PC-3 (cell line): ENCODE results near the gene KCNB1. TPM values are rescaled to one million over a fixed set of nuclear protein-coding genes. Genes with fewer than 3 reads are reported as not detected.

Source experiments
- ATAC-seq: fragments of 200-7000 bp; cut with Tn5 transposase; 2 replicates; pipeline ENCODE4 v1.9.1; 2020; ENCODE audit warnings: mild to moderate bottlenecking, moderate library complexity
- BruUV-seq: library from RNA; stranded (reverse); fragments of 400-500 nt; replicated peaks from 2 replicates; lab custom pipeline; 2021; lab: Mats Ljungman, UMichigan
- CTCF ChIA-PET: fragments of 300-600 bp; sonication (Branson Sonifier 250); formaldehyde crosslinking; loops from one replicate; lab custom pipeline; 2022; ENCODE audit warnings: antibody characterized with exemption; lab: Charles Lee
- POLR2A ChIA-PET: fragments of 300-600 bp; sonication (Branson Sonifier 250); formaldehyde crosslinking; loops from one replicate; lab custom pipeline; 2022; ENCODE audit warnings: antibody characterized with exemption; ENCODE audit not compliant: unreplicated experiment; lab: Charles Lee
- DNase-seq: peaks from one replicate; pipeline ENCODE4 v3.0.0-alpha.2; 2015
- H2AFZ ChIP-seq: fragments of 300-600 bp; sonication (generic); 2 replicates; pipeline ENCODE4 v1.6.0; 2016; ENCODE audit warnings: antibody characterized with exemption, low read length
- H3F3A ChIP-seq: fragments of 300-600 bp; sonication (generic); one replicate; pipeline ENCODE4 v1.6.0; 2017; ENCODE audit warnings: antibody characterized with exemption, low read length, control low read depth, mild to moderate bottlenecking; ENCODE audit not compliant: unreplicated experiment
- H3K27ac ChIP-seq: fragments of 300-600 bp; sonication (generic); 2 replicates; pipeline ENCODE4 v1.5.1; 2016; ENCODE audit warnings: mild to moderate bottlenecking, low read length
- H3K27me3 ChIP-seq: fragments of 300-600 bp; sonication (generic); 2 replicates; pipeline ENCODE4 v1.6.1; 2016; ENCODE audit warnings: low read length, mixed read lengths
- H3K36me3 ChIP-seq: fragments of 300-600 bp; sonication (generic); 2 replicates; pipeline ENCODE4 v1.6.1; 2016; ENCODE audit warnings: low read depth, mixed run types, low read length, mixed read lengths
- H3K4me1 ChIP-seq: fragments of 300-600 bp; sonication (generic); 2 replicates; pipeline ENCODE4 v1.5.1; 2016; ENCODE audit warnings: low read length; ENCODE audit not compliant: insufficient read depth
- H3K4me2 ChIP-seq: fragments of 300-600 bp; sonication (generic); 2 replicates; pipeline ENCODE4 v1.6.0; 2016; ENCODE audit warnings: low read length
- H3K4me3 ChIP-seq: fragments of 300-600 bp; sonication (generic); 2 replicates; pipeline ENCODE4 v1.5.1; 2016; ENCODE audit warnings: mild to moderate bottlenecking, low read length, mixed read lengths
- H3K79me2 ChIP-seq: fragments of 300-600 bp; sonication (generic); 2 replicates; pipeline ENCODE4 v1.6.1; 2017; ENCODE audit warnings: low read length, mixed read lengths
- H3K9ac ChIP-seq: fragments of 300-600 bp; sonication (generic); 2 replicates; pipeline ENCODE4 v1.6.0; 2016; ENCODE audit warnings: mild to moderate bottlenecking, low read length
- H3K9me2 ChIP-seq: fragments of 300-600 bp; sonication (generic); replicated peaks from 2 replicates; pipeline ENCODE4 v1.6.1; 2016; ENCODE audit warnings: mixed run types, low read length, mixed read lengths
- H3K9me3 ChIP-seq: fragments of 300-600 bp; sonication (generic); 2 replicates; pipeline ENCODE4 v1.6.1; 2016; ENCODE audit warnings: low read length, mixed read lengths
- H4K20me1 ChIP-seq: fragments of 300-600 bp; sonication (generic); 2 replicates; pipeline ENCODE4 v1.6.1; 2016; ENCODE audit warnings: low read length, mixed read lengths
- EZH2 ChIP-seq: fragments of 300-600 bp; sonication (generic); IDR thresholded peaks from one replicate; pipeline ENCODE4 v1.6.1; 2017; ENCODE audit warnings: antibody characterized with exemption, mild to moderate bottlenecking, low read length; ENCODE audit not compliant: unreplicated experiment
- EZH2phosphoT487 ChIP-seq: fragments of 300-600 bp; sonication (generic); IDR thresholded peaks from 2 replicates; pipeline ENCODE4 v1.6.1; 2018; ENCODE audit warnings: mild to moderate bottlenecking, antibody characterized with exemption, low read length, borderline replicate concordance
- intact Hi-C: fragments of 100-400 bp; cut with micrococcal nuclease; formaldehyde crosslinking; loops from 2 replicates; pipeline ENCODE4 v1.9.0; 2023
- total RNA-seq: library from RNA; depleted of rRNA; stranded (reverse); fragments of >200 nt; gene quantifications from 2 replicates; pipeline ENCODE4 v1.2.3, GENCODE V29; 2014
- TF ChIP-seq, protein P1 (sequence below): fragments of 300-600 bp; sonication (generic); conservative IDR thresholded peaks from 2 replicates; pipeline ENCODE4 v1.5.1; 2017; ENCODE audit warnings: antibody characterized with exemption, low read depth, mild to moderate bottlenecking, low read length

Gene KCNB1
- total RNA-seq, 1 experiment from 2014 or later: 0.04 TPM

DNA sequence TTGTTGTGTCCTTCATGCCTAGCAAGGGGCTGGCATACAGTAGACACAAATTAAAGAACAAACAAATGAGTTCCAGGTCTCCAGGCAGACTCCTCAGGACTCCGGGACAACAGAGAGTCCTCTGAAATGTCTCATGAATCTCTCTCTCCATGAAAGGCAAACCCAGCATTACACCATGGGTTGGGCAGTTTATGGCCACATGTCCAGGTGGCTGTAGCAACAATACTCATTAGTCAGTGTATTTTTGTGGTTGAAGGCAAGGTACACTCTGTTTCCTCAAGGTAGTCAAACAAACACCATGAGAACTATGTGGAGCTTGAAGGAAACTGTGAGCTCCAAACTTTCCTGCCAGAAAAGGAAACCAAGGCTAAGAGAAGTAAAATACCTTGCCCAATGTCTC is 62.2 kb downstream of the KCNB1 start:
- H3F3A ChIP-seq: no peaks in the 10 kb centered on the region
- no peaks in the 10 kb centered on the region for H3K79me2 ChIP-seq
- ChIA-PET CTCF (no interaction called here), POLR2A (no interaction called here)
- no peak overlapping the region for H3K9ac ChIP-seq
- H3K9me3 ChIP-seq: no peaks in the 10 kb centered on the region
- no peak overlapping the region for H3K4me2 ChIP-seq
- peak; percentile 55 for DNase-seq
- peaks cover 17% of the 10 kb centered on the region for H3K27me3 ChIP-seq
- H3K4me1 ChIP-seq: 0 out of 2 replicates have a peak, but pooled peaks cover 3% of the 10 kb centered on the region
- no peaks in the 10 kb centered on the region for H3K36me3 ChIP-seq
- no peaks in the 10 kb centered on the region for H4K20me1 ChIP-seq
- no peak overlapping the region for H2AFZ ChIP-seq
- no peaks in the 10 kb centered on the region for H3K9me2 ChIP-seq
- no TSS peak for BruUV-seq
- ATAC-seq: peak; percentile 58; the same call in 1 of the 2 replicates
- TF ChIP-seq EZH2: no peak
- no peak for TF ChIP-seq EZH2phosphoT487
- TF ChIP-seq, protein P1, sequence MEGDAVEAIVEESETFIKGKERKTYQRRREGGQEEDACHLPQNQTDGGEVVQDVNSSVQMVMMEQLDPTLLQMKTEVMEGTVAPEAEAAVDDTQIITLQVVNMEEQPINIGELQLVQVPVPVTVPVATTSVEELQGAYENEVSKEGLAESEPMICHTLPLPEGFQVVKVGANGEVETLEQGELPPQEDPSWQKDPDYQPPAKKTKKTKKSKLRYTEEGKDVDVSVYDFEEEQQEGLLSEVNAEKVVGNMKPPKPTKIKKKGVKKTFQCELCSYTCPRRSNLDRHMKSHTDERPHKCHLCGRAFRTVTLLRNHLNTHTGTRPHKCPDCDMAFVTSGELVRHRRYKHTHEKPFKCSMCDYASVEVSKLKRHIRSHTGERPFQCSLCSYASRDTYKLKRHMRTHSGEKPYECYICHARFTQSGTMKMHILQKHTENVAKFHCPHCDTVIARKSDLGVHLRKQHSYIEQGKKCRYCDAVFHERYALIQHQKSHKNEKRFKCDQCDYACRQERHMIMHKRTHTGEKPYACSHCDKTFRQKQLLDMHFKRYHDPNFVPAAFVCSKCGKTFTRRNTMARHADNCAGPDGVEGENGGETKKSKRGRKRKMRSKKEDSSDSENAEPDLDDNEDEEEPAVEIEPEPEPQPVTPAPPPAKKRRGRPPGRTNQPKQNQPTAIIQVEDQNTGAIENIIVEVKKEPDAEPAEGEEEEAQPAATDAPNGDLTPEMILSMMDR: no peak
- H3K27ac ChIP-seq: no peak overlapping the region
- no peak overlapping the region for H3K4me3 ChIP-seq
- intact Hi-C loops: no loop called here

- Histone ChIP-seq H3K4me2 (no peak overlapping the region), H3K27ac (no peak overlapping the region), H3K4me1 (0 out of 2 replicates have a peak, but pooled peaks cover 3% of the 10 kb centered on the region), H3K27me3 (peaks cover 21% of the 10 kb centered on the region), H3K36me3 (no peaks in the 10 kb centered on the region), H4K20me1 (no peaks in the 10 kb centered on the region), H3F3A (no peaks in the 10 kb centered on the region), H3K4me3 (no peak overlapping the region), H3K9ac (no peak overlapping the region), H3K79me2 (no peaks in the 10 kb centered on the region), H3K9me2 (no peaks in the 10 kb centered on the region), H2AFZ (no peak overlapping the region), H3K9me3 (no peaks in the 10 kb centered on the region)
- TF ChIP-seq EZH2: no peak
- TF ChIP-seq EZH2phosphoT487: no peak
- TF ChIP-seq, protein P1: no peak
- no peak for ATAC-seq
- ChIA-PET POLR2A (no interaction called here), CTCF (no interaction called here)
- BruUV-seq: no TSS peak
- intact Hi-C loops: no loop called here
- DNase-seq: no peak
Measured at GRCh38 chr20:49419785-49420184, 62.7 kb downstream of the KCNB1 start.

DNA sequence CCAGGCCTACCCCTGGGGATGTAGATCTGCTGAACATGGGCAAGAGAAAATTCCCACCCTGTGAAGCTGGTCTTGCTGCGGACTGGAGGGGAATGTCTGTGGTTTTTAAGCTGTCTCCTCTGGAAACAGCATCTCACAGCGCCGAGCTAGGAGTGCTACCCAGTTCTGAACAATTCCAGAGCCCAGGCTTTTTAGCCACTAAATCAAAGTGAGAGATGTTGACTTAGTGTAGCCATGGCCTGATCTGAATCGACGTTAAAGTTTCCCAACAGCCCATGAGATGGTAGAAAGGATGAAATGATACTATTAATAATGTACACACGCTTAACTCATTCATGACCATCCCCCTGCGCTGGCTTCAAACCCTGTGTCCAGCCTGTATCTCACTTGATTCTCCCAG is 63.7 kb downstream of the KCNB1 start:
- no peak for DNase-seq
- ChIA-PET POLR2A (no interaction called here), CTCF (interaction anchor here (0.6 kb wide), 1 partner anchor 16 kb away, joined by 3 read pairs; no protein-coding TSS in a partner anchor)
- no peak for ATAC-seq
- Histone ChIP-seq H3K27ac (no peak overlapping the region), H3K4me3 (no peak overlapping the region), H3K79me2 (no peaks in the 10 kb centered on the region), H3K4me2 (no peak overlapping the region), H3K4me1 (0 out of 2 replicates have a peak, but pooled peaks cover 3% of the 10 kb centered on the region), H3K9me2 (no peaks in the 10 kb centered on the region), H3K36me3 (no peaks in the 10 kb centered on the region), H4K20me1 (no peaks in the 10 kb centered on the region), H2AFZ (no peak overlapping the region), H3F3A (no peaks in the 10 kb centered on the region), H3K9me3 (no peaks in the 10 kb centered on the region), H3K9ac (no peak overlapping the region), H3K27me3 (peaks cover 26% of the 10 kb centered on the region)
- BruUV-seq: no TSS peak
- TF ChIP-seq EZH2 (no peak), EZH2phosphoT487 (no peak)
- TF ChIP-seq, protein P1: no peak
- intact Hi-C loops: no loop called here
